Astrocyte of the spinal cord (primary cell): Measurements from ENCODE around the gene MTMR3.

Experiments
- DNase-seq: peaks from one replicate; pipeline ENCODE4 v3.0.0; 2011; ENCODE audit warnings: low read depth, low spot score
- H3K4me3 ChIP-seq: 2 replicates; pipeline ENCODE4 v1.5.1; 2011; ENCODE audit warnings: low read depth, mild to moderate bottlenecking, low read length, moderate library complexity
- in situ Hi-C: cut with HindIII; loops from 2 replicates; pipeline ENCODE4 v1.10.0; 2017; ENCODE audit warnings: low sequenced_read_pairs
- TF ChIP-seq, protein P1 (sequence below): IDR thresholded peaks from 2 replicates; pipeline ENCODE4 v1.5.1; 2012; ENCODE audit warnings: low read depth, mild to moderate bottlenecking, low read length, inconsistent platforms

Gene MTMR3

DNA sequence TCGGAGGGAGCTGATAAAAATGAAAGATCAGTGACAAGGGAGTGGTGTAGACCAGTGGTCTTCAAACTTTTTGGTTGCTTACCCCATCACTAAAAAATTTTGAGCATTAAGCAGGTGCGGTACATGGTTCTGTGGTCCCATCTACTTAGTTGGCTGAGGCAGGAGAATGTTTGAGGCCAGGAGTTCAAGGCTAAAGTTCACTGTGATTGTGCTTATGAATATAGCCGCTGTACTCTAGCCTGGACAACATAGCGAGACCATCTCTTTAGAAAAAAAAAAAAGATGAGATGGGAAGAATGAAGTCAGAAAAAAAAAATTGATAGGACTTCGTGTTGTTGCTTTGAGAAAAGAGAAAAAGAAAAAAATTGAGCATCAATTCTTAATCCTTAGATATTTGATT lies 7.8 kb downstream of the MTMR3 start:
- in situ Hi-C loops = no loop called here
- DNase-seq = no peak
- TF ChIP-seq, protein P1, sequence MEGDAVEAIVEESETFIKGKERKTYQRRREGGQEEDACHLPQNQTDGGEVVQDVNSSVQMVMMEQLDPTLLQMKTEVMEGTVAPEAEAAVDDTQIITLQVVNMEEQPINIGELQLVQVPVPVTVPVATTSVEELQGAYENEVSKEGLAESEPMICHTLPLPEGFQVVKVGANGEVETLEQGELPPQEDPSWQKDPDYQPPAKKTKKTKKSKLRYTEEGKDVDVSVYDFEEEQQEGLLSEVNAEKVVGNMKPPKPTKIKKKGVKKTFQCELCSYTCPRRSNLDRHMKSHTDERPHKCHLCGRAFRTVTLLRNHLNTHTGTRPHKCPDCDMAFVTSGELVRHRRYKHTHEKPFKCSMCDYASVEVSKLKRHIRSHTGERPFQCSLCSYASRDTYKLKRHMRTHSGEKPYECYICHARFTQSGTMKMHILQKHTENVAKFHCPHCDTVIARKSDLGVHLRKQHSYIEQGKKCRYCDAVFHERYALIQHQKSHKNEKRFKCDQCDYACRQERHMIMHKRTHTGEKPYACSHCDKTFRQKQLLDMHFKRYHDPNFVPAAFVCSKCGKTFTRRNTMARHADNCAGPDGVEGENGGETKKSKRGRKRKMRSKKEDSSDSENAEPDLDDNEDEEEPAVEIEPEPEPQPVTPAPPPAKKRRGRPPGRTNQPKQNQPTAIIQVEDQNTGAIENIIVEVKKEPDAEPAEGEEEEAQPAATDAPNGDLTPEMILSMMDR = no peak
- no peak overlapping the region for H3K4me3 ChIP-seq

DNA sequence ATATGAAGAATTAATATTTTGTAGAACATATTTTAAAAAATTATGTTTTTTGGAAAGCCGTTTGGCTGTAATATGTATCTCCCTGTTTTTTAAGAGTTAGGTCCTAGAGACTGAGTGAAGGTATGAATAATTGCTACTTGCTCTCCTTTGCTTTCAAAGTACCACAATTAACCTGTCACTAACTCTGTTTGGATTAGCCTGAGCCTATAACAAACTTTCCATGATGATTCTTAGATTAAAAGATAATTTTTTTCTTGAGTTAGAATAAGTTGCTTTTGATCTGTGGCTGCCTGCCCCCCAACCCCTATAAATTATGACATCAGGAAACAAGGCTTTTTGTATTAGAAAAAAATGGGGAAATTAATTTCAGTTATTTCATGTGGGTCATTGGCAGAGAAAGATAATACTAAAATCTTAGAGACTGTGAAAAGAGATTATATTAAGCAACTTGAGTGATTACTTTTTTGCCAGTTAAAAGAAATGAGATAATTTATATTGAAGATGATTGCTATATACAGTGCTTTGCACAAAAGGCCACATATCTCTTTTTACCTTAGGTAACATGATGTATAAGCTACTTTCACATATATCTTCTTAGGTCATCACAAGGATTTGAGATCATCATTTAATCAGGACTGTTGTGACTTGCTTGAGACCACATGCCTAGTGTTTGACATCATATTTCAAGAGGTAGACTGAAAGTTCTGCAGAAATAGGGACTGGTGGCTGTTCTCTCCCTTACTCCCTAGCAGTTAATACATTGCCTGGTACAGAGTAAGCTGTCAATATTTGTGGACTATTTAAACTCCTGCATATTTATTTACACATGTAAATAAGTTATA lies 9.6 kb downstream of the MTMR3 start:
- H3K4me3 ChIP-seq = no peak overlapping the region
- no peak for DNase-seq
- in situ Hi-C loops = no loop called here
- TF ChIP-seq, protein P1 = no peak

DNA sequence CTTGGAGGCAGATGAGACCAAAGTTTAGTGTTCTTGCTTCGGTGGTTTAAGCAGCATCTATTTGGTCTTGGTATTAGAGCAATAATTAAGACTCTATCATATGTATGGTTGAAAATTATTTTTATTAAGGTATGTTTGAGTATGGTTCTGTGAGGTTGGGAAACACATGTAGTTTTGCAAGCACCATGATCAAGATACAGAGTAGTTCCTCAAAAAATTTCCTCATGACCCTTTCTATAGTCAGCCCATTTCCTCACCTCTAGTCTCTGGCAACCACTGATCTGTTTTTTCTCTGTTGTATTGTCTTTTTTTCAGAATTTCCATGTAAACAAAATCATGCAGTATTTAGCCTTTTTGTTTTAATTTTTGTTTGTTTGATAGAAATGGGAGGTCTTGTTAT lies 18.4 kb downstream of the MTMR3 start:
- in situ Hi-C loops = no loop called here
- no peak for DNase-seq
- no peak overlapping the region for H3K4me3 ChIP-seq
- TF ChIP-seq, protein P1 = no peak

DNA sequence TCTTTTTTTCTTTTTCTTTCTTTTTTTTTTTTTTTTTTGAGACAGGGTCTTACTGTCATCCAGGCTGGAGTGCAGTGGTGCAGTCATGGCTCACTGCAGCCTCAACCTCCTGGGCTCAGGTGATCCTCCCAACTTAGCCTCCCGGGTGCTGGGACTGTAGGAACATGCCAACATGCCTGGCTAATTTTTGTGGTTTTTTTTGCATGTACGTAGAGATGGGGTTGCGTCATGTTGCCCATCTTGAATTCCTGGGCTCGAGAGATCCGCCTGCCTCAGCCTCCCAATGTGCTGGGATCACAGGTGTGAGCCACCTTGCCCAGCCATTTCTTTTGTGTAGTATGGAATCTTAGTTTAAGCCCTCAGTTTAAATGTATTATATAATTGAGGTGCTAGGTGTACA lies 20.4 kb downstream of the MTMR3 start:
- in situ Hi-C loops = no loop called here
- DNase-seq = no peak
- TF ChIP-seq, protein P1 = no peak
- H3K4me3 ChIP-seq = no peak overlapping the region

DNA sequence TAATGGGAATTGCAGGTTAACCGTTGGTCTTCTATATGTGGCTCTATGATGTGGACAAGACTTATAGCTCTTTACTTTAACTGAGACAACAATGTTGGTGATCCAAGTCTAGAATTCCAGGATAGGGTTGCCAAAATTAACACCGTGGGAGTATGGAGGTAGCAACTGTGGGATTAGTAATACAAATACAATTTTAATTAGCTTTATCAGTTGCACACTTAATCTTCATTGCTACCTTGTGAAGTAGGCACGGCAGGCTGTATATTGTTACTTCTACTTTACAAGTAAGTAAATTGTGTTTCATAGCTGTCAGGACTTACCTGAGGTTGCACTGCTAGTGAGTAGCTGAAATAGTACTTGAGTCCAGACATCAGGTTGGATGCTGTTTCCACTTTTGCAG lies 21.0 kb downstream of the MTMR3 start:
- no peak for DNase-seq
- TF ChIP-seq, protein P1 = no peak
- no peak overlapping the region for H3K4me3 ChIP-seq
- in situ Hi-C loops = no loop called here

DNA sequence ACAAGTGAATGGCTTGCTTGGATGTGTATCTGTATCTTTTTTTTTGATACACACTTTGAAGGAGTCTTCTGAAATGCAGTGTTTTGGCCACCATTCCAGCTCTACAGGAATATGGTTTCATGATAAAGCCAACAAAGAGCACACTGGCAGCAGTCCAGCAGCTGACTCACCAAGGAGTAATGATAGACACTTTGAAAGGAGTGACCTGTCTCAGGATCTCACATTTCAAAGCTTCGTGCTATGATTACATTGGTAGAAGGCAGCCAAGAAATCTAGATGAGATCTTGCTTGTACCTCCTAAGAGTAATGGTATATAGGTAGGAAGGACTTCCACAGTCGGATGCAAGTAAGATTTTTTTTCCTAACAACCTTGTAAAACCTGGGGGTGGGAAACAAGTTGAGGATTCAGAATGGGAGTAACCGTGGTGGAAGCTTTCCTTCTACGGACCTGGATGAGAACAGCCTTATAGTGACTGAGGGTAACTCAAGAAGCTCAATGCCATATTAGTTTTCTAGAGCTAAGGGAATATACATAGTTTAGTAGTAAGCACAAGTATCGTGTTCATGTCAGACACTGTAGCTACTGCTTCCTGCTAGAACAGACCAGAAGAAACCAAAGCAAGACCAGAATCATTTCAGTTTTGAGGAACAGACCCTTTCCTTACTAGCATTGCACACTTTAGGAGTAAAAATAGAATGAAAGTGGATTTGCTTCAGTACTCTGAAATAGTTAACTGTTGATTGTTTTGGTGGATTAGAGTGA lies 25.0 kb downstream of the MTMR3 start:
- peak; percentile 97 for DNase-seq
- in situ Hi-C loops = no loop called here
- TF ChIP-seq, protein P1 = no peak
- no peak overlapping the region for H3K4me3 ChIP-seq
